Body of pancreas (tissue), 4 donors: ENCODE data around the gene KCNJ4.
A peak's percentile ranks its signal among the peaks of the same experiment; 100 is the strongest.

Source experiments
- CTCF ChIP-seq, 7 experiments: fragments of 450-650 bp in 4 of 7; fragments of 200-600 bp in 3 of 7; sonication (generic) in 3 of 7; IDR thresholded peaks; one replicate each; pipeline ENCODE4 v1.5.1; 2016 to 2019; ENCODE audit warnings: antibody characterized with exemption in 7 of 7
- POLR2A ChIP-seq, 3 donors: fragments of 450-650 bp; IDR thresholded peaks; one replicate each; pipeline ENCODE4 v1.6.1; 2016; ENCODE audit warnings: antibody characterized with exemption in 3 of 3, mild to moderate bottlenecking in 2 of 3

DNA sequence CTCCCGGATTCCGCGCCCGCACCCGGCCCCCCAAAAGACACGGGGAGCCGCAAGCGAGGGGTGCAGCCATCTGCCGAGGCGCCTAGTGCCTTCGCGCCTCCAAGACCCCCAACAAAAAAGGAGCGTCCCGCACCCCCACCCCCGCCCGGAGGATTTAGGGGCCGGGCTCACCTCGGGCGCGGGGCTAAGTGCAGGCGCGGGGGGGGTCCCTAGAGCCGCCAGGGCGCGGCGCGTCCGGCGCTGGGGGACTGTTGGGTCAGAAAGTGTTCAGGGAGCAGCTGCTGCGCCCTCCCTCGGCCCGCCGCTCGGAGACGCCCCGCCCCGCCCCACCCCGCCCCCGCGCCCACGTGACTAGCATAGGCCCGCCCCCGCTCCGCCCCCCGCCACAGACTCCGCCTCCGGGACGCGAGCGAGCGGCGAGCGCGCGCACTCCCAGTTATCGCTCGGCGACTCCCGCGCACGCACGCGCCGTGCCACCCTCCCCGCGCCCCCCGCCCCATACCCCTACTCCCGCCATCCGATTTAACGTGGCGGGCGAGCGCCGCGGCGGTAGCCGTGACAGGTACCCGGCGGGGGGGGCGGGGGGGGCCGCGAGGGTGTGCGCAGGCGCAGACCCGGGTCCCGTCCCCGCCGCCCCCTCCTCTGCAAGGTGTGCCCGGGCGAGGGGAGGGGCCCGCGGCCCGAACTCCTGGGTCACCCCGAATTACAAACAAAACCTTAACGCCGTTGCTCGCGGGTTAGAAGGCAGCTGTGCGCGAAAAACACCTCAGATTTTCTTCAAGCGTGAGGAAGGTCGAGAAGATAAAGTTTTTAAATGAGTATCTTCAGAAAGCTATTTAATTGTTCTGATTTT lies 56.2 kb downstream of the KCNJ4 start:
- TF ChIP-seq CTCF (IDR thresholded peaks at IDR 0.05) (no peak), POLR2A (IDR thresholded peaks at IDR 0.05) (peak; percentile 81 to 87 (median 83))
